Measurements from ENCODE around the gene JAKMIP1. TPM values are rescaled to one million over a fixed set of nuclear protein-coding genes. Genes with fewer than 3 reads are reported as not detected.
"Not testable (repeated sequence)": the region's sequence is repeated elsewhere in the genome, so short reads cannot be mapped to it uniquely, and the experiment has no call there.

The JAKMIP1 gene
- total and polyA plus RNA-seq, 5 donors from 2014 or later, result 18.7 to 39.7 (median 32.6) TPM

DNA sequence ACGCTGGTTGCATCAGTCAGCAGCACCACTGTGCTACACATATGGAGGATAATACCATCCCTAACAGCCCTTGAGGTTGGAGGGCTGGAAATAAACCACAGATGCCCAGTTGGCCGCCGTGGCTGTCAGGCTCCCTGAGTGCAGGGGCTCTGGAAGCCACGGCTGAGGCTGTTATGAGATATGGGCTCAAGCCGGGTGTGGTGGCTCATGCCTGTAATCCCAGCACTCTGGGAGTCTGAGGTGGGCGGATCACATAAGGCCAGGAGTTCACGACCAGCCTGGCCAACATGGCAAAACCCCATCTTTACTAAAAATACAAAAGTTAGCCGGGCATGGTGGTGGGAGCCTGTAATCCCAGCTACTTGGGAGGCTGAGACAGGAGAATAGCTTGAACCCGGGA lies 207.0 kb downstream of the JAKMIP1 start:
- not testable (repeated sequence) for DNase-seq

DNA sequence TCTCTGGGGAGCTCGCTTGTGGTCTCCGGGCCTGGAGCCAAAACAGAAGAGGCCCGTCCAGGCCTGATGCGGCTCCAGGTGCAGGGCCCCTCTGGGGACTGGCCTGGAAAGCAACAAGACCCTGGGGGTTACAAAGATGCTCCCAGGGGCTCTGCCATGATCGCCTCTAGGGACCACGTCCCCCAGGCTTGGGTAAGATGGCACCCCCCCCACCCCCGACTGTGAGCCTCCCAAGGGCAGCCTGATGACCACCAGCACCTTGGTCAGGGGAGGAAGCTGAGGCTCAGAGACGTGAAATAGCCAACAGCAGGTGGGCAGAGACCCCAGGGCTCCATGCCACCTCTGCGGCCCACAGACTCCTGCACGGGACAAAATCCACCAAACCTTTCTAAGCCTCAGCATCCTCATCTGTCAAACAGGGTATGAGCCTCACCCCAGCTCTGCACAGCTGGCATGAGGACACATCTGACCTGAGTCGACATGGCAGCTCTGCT lies 207.5 kb downstream of the JAKMIP1 start:
- Mint-ChIP-seq H3K4me1 (no peaks in the 10 kb centered on the region), H3K36me3 (no peaks in the 10 kb centered on the region), H3K27ac (no peak overlapping the region), H3K4me3 (no peak overlapping the region), H3K27me3 (no peaks in the 10 kb centered on the region), H3K9me3 (peaks cover 0 to 4% (median 0%) of the 10 kb centered on the region in 7 donors)
- Histone ChIP-seq H3K9me3 (ENCODE audit: control insufficient read depth in 2 of 2, low read length in 2 of 2) (no peaks in the 10 kb centered on the region), H3K4me1 (ENCODE audit: control insufficient read depth, insufficient read depth, low read length, poor library complexity, severe bottlenecking) (no peaks in the 10 kb centered on the region), H3K4me3 (ENCODE audit: low read depth, low read length) (no peak overlapping the region), H3K27ac (ENCODE audit: insufficient read depth, low read length, poor library complexity, severe bottlenecking) (no peak overlapping the region), H3K27me3 (ENCODE audit: control insufficient read depth, insufficient read depth, low read length) (no peaks in the 10 kb centered on the region), H3K36me3 (ENCODE audit: control insufficient read depth, insufficient read depth, low read length) (no peaks in the 10 kb centered on the region)
- ATAC-seq (ENCODE audit: low read depth in 2 of 2) (no peak), DNase-seq (no peak)

More for the DNA sequence above, 207.0 kb downstream of the JAKMIP1 start:
- H3K27me3 Mint-ChIP-seq; H3K4me1 Mint-ChIP-seq; H3K9me3 Mint-ChIP-seq; ATAC-seq (ENCODE audit: low read depth in 2 of 2); H3K36me3 ChIP-seq (ENCODE audit: control insufficient read depth, insufficient read depth, low read length); H3K27me3 ChIP-seq (ENCODE audit: control insufficient read depth, insufficient read depth, low read length); H3K27ac Mint-ChIP-seq; H3K4me1 ChIP-seq (ENCODE audit: control insufficient read depth, insufficient read depth, low read length, poor library complexity, severe bottlenecking); H3K9me3 ChIP-seq (ENCODE audit: control insufficient read depth in 2 of 2, low read length in 2 of 2); H3K4me3 Mint-ChIP-seq; H3K27ac ChIP-seq (ENCODE audit: insufficient read depth, low read length, poor library complexity, severe bottlenecking); H3K4me3 ChIP-seq (ENCODE audit: low read depth, low read length); H3K36me3 Mint-ChIP-seq: not testable (repeated sequence)

DNA sequence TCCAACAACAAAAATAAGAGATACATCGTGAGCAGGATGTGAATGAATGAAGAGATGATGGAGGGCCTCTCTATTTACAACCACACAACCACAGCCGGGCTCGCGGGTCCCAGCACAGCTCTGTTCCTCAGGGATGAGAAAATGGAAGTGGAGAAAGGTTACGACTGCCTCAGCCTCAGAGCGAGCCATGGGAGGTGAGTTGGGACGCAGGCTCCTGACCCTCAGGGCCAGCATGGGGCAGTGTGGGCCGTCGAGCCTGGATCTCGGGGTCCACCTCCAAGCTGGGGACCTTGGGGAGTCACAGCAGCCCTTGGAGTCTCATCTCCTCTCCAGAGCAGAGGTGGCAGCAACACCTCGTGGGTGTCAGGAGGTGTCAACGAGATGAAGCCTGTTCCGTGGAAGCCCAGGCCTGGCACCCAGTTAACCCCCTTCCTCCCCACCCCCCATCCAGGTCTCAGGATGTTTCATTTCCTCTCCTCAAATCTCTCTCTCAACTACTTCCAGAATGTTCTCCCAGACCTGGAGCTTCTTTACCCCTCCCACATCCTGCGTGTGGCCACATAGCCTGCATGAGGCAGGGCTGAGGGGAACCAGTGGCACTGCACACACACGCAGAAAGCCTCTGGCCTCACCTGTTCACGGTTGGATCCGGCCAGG lies 208.1 kb downstream of the JAKMIP1 start:
- ATAC-seq (ENCODE audit: low read depth in 2 of 2), result no peak
- no peaks in the 10 kb centered on the region for H3K27me3 Mint-ChIP-seq
- Histone ChIP-seq H3K4me3 (ENCODE audit: low read depth, low read length) (no peak overlapping the region), H3K27me3 (ENCODE audit: control insufficient read depth, insufficient read depth, low read length) (no peaks in the 10 kb centered on the region), H3K4me1 (ENCODE audit: control insufficient read depth, insufficient read depth, low read length, poor library complexity, severe bottlenecking) (no peaks in the 10 kb centered on the region), H3K9me3 (ENCODE audit: control insufficient read depth in 2 of 2, low read length in 2 of 2) (no peaks in the 10 kb centered on the region), H3K27ac (ENCODE audit: insufficient read depth, low read length, poor library complexity, severe bottlenecking) (no peak overlapping the region), H3K36me3 (ENCODE audit: control insufficient read depth, insufficient read depth, low read length) (no peaks in the 10 kb centered on the region)
- no peak overlapping the region for H3K4me3 Mint-ChIP-seq
- H3K9me3 Mint-ChIP-seq, result peaks cover 0 to 4% (median 0%) of the 10 kb centered on the region in 7 donors
- no peak overlapping the region for H3K27ac Mint-ChIP-seq
- no peaks in the 10 kb centered on the region for H3K4me1 Mint-ChIP-seq
- no peak for DNase-seq
- H3K36me3 Mint-ChIP-seq, result no peaks in the 10 kb centered on the region

DNA sequence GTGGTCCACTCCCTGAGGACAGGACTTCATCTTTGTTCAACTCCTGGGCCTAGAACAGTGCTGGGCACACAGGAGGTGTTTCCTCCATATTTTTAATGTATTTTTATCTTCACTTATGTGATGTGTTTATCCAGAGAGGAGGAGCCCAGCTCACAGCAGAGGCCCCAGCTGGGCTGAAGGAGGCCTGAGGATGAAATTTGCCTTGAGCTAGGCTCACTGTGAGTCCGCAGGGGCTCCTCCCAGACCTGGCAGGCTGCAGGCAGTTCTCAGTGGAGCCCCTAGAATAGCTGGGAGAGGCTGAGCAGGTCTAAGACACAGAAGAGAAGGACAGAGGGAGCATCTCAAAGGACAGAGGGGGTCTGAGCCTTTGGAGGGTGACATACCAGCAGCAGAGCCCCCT lies 208.9 kb downstream of the JAKMIP1 start:
- Histone ChIP-seq H3K27me3 (ENCODE audit: control insufficient read depth, insufficient read depth, low read length) (no peaks in the 10 kb centered on the region), H3K4me1 (ENCODE audit: control insufficient read depth, insufficient read depth, low read length, poor library complexity, severe bottlenecking) (no peaks in the 10 kb centered on the region), H3K4me3 (ENCODE audit: low read depth, low read length) (no peak overlapping the region), H3K27ac (ENCODE audit: insufficient read depth, low read length, poor library complexity, severe bottlenecking) (no peak overlapping the region), H3K36me3 (ENCODE audit: control insufficient read depth, insufficient read depth, low read length) (no peaks in the 10 kb centered on the region), H3K9me3 (ENCODE audit: control insufficient read depth in 2 of 2, low read length in 2 of 2) (no peaks in the 10 kb centered on the region)
- H3K36me3 Mint-ChIP-seq, result no peaks in the 10 kb centered on the region
- ATAC-seq (ENCODE audit: low read depth in 2 of 2) (no peak), DNase-seq (no peak)
- H3K27ac Mint-ChIP-seq, result no peak overlapping the region
- H3K4me1 Mint-ChIP-seq, result no peaks in the 10 kb centered on the region
- H3K27me3 Mint-ChIP-seq, result no peaks in the 10 kb centered on the region
- no peak overlapping the region for H3K4me3 Mint-ChIP-seq
- peaks cover 0 to 4% (median 0%) of the 10 kb centered on the region in 7 donors for H3K9me3 Mint-ChIP-seq

DNA sequence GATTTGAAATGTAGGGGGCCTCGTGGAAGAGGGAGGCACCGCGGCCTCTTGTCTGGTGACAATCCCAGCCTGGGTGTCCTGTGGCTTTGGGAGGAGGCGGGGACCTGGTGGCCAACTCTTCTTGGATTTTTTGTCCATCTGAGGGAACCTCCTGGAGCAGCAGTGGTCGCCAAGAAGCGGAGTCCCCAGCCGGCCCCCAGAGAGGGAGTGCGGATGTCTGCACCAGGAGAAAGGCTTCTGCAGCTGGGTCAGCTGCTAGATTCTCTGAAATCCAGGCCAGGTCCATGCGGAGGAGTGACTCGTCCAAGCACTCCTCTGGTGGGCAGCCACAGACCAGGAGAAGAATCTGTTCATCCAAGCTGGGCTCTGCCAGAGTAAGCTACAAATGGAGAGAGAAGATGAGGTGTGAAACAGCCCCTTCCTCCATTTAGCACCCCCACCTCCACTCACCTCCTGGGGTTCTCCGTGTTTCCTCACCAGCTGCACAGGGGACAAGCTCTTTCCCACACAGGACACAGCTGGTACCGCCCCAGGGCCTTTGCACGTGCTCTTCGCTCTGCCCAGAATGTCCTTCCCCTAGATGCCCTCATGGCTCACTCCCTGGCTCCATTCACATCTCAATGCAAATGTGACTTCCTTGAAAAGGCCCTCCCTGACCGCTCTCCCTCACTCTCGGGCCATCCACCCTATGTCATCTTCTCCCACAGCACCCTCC lies 209.7 kb downstream of the JAKMIP1 start:
- Histone ChIP-seq H3K27ac (ENCODE audit: insufficient read depth, low read length, poor library complexity, severe bottlenecking) (no peak overlapping the region), H3K36me3 (ENCODE audit: control insufficient read depth, insufficient read depth, low read length) (no peaks in the 10 kb centered on the region), H3K4me3 (ENCODE audit: low read depth, low read length) (no peak overlapping the region), H3K4me1 (ENCODE audit: control insufficient read depth, insufficient read depth, low read length, poor library complexity, severe bottlenecking) (no peaks in the 10 kb centered on the region), H3K27me3 (ENCODE audit: control insufficient read depth, insufficient read depth, low read length) (no peaks in the 10 kb centered on the region), H3K9me3 (ENCODE audit: control insufficient read depth in 2 of 2, low read length in 2 of 2) (no peaks in the 10 kb centered on the region)
- Mint-ChIP-seq H3K36me3 (no peaks in the 10 kb centered on the region), H3K27ac (no peak overlapping the region), H3K9me3 (peaks cover 0 to 4% (median 0%) of the 10 kb centered on the region in 7 donors), H3K4me1 (no peaks in the 10 kb centered on the region), H3K4me3 (peak overlapping the region in 1 of 4 donors; percentile 18), H3K27me3 (no peaks in the 10 kb centered on the region)
- no peak for ATAC-seq (ENCODE audit: low read depth in 2 of 2)
- DNase-seq, result no peak

DNA sequence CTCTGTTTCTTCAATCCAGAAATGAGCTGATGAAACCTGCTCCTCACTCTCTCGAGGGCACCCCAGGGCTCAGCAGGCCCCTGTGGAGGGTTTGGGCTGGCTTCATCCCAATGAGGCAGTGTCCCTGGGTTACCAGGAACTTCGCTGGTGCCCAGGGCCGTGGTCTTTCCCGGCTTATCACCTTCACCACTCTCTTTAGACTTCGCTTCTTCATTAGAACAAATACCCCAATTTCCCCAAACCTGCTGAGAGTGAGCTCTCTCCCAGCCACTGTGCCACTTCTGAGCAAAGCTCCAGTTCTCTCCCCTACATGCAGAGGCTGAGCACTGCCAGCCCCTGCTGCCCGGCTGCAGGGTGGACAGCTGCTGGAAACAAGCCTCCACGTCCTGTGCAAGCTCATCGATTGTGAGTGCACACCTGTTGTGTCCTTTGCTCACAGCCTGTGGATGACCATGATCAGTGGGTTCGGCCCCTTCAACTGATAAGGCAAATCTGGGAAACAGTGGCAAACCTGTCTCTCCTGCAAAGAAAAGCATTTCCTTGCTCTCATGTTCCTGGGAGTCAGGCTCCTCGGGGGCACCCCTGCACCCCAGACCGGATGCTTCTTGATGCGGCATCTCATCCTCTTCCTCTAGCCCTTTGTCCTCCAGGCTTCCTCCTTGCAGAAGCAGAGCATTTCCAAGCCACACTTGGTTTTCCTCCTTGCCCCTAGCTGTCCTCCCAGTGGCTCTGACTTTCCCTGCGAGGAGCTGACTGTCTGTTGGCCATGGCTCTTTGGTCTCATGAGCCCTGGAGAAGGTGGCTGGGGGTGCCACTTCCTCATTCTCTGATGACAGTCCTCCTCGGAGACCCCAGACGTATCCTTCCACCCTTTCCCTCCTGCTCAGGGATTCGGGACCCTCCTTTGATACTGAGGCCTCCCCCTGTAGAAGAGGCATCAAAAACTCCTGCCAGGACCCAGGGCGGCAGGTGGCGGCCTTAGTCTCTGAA lies 210.8 kb downstream of the JAKMIP1 start:
- ATAC-seq (ENCODE audit: low read depth in 2 of 2), result no peak
- Histone ChIP-seq H3K4me3 (ENCODE audit: low read depth, low read length) (no peak overlapping the region), H3K36me3 (ENCODE audit: control insufficient read depth, insufficient read depth, low read length) (no peaks in the 10 kb centered on the region), H3K4me1 (ENCODE audit: control insufficient read depth, insufficient read depth, low read length, poor library complexity, severe bottlenecking) (no peaks in the 10 kb centered on the region), H3K9me3 (ENCODE audit: control insufficient read depth in 2 of 2, low read length in 2 of 2) (peaks cover 4 to 6% of the 10 kb centered on the region in 2 experiments), H3K27me3 (ENCODE audit: control insufficient read depth, insufficient read depth, low read length) (no peaks in the 10 kb centered on the region), H3K27ac (ENCODE audit: insufficient read depth, low read length, poor library complexity, severe bottlenecking) (no peak overlapping the region)
- Mint-ChIP-seq H3K4me3 (no peak overlapping the region), H3K4me1 (no peaks in the 10 kb centered on the region), H3K27me3 (no peaks in the 10 kb centered on the region), H3K36me3 (peaks cover 3% of the 10 kb centered on the region), H3K27ac (no peak overlapping the region), H3K9me3 (peaks cover 0 to 6% (median 2%) of the 10 kb centered on the region in 7 donors)
- no peak for DNase-seq

DNA sequence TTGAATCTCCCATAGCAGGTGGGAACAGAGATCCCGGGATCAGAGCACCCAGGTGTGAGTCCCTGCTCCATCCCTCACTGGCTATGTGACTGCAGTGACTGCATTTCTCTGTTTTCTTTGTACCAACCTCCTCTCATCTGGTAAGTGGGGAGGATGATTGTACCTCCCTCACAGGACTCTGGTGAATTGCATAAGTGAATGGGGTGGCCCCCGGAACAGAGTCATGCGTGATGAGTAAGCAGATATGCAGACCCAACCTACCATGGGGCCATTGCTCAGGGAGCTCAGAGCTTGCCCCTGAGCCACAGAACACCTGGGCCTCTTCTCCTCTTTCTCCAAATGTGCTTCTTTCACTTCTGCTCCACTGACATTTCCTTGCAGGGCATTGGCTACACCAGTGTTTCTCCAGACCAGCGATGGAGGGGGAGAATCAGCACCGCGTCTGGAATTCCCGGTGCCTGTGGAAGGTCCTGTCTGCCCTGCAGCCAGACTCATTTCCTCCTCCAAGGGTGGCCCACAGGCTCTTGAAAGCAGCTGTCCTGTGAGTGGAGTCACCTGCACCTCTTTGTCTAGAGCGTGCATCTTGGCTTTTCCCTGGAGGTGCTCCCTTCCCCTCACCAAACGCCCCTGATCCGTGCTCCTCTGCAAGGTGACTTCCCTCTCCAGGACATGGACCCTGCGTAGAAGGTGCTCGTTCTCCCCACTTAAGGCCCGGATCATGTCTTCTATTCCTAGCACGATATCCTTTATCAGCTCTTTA lies 212.1 kb downstream of the JAKMIP1 start:
- peaks cover 6% of the 10 kb centered on the region for H3K27me3 Mint-ChIP-seq

More for the DNA sequence above, 212.1 kb downstream of the JAKMIP1 start:
- Histone ChIP-seq H3K27ac (ENCODE audit: insufficient read depth, low read length, poor library complexity, severe bottlenecking) (no peak overlapping the region), H3K9me3 (ENCODE audit: control insufficient read depth in 2 of 2, low read length in 2 of 2) (peaks cover 5 to 8% of the 10 kb centered on the region in 2 experiments), H3K36me3 (ENCODE audit: control insufficient read depth, insufficient read depth, low read length) (no peaks in the 10 kb centered on the region), H3K4me1 (ENCODE audit: control insufficient read depth, insufficient read depth, low read length, poor library complexity, severe bottlenecking) (no peaks in the 10 kb centered on the region), H3K4me3 (ENCODE audit: low read depth, low read length) (no peak overlapping the region), H3K27me3 (ENCODE audit: control insufficient read depth, insufficient read depth, low read length) (no peaks in the 10 kb centered on the region)
- ATAC-seq (ENCODE audit: low read depth in 2 of 2) (no peak), DNase-seq (no peak)
- H3K36me3 Mint-ChIP-seq, result peaks cover 5% of the 10 kb centered on the region
- peak overlapping the region in 1 of 3 donors; percentile 44 for H3K27ac Mint-ChIP-seq
- no peak overlapping the region for H3K4me3 Mint-ChIP-seq
- peaks cover 0 to 17% (median 4%) of the 10 kb centered on the region in 7 donors for H3K9me3 Mint-ChIP-seq
- H3K4me1 Mint-ChIP-seq, result no peaks in the 10 kb centered on the region
